K562 treated with DMSO at 1 percent for 4 hours (cell line): ENCODE data around the gene CNOT10. TPM values are rescaled to one million over a fixed set of nuclear protein-coding genes. Genes with fewer than 3 reads are reported as not detected.

Experiments used
- total RNA-seq: library from RNA; unstranded; fragments of 300-600 nt; gene quantifications from 2 replicates; pipeline ENCODE4 v1.2.3, GENCODE V29; 2022; ENCODE audit not compliant: insufficient read depth

CNOT10 gene
- total RNA-seq, result 49.2 and 69.3 TPM in 2 replicates

GRCh38 chr3:32684800-32685542 lies at the start of gene CNOT10:
Gene CNOT10, plus strand, starts transcription at chr3:32685188. Its CDS starts 273 bp downstream, at chr3:32685461.

GRCh38 chr3:32817558-32818228 lies 132.7 kb downstream of the CNOT10 start, which contains the start of gene TRIM71:
Gene TRIM71, plus strand, starts transcription at chr3:32817997. Its CDS starts 84 bp downstream, at chr3:32818081.

Other genes starting within 250 kb of the CNOT10 start
- 13.7 and 17.0 TPM in 2 replicates for gene CMTM6, start 182.3 kb upstream of the CNOT10 start, total RNA-seq
- gene DYNC1LI1, start 114.3 kb upstream of the CNOT10 start, total RNA-seq, result 33.9 and 37.8 TPM in 2 replicates
- not detected in 2 replicates for gene TRIM71, start 132.8 kb downstream of the CNOT10 start, total RNA-seq